NCI-H2196 treated with DMSO at 0.1 percent for 48 hours (cell line): ENCODE measurements around the gene ETNK2.

Experiments used
- DNase-seq: peaks from one replicate; lab custom pipeline; 2025; ENCODE audit not compliant: unreplicated experiment; lab: John Stamatoyannopoulos, UW

ETNK2 gene

GRCh38 chr1:204178487-204179281 lies 26.8 kb upstream of the ETNK2 start:
- DNase-seq = no peak

GRCh38 chr1:204177133-204177532 lies 25.3 kb upstream of the ETNK2 start:
- DNase-seq = no peak

GRCh38 chr1:204176049-204176448 lies 24.2 kb upstream of the ETNK2 start:
- no peak for DNase-seq

- no peak for DNase-seq
Observed at GRCh38 chr1:204174958-204175357, 23.1 kb upstream of the ETNK2 start.

GRCh38 chr1:204172404-204173029 lies 20.7 kb upstream of the ETNK2 start:
- DNase-seq = no peak

GRCh38 chr1:204171751-204172178 lies 19.9 kb upstream of the ETNK2 start:
- DNase-seq = no peak

GRCh38 chr1:204170494-204171155 lies 18.8 kb upstream of the ETNK2 start:
- DNase-seq = no peak

GRCh38 chr1:204169858-204170257 lies 18.0 kb upstream of the ETNK2 start:
- no peak for DNase-seq

GRCh38 chr1:204167730-204168129 lies 15.9 kb upstream of the ETNK2 start:
- no peak for DNase-seq

- DNase-seq = no peak
Observed at GRCh38 chr1:204166219-204166618, 14.4 kb upstream of the ETNK2 start, which contains the start of gene REN. TSS of gene REN (minus strand) at chr1:204166337. CDS start at chr1:204166293, 44 bp downstream.

- DNase-seq = peak; percentile 78
Observed at GRCh38 chr1:204162494-204163074, 10.7 kb upstream of the ETNK2 start.

- DNase-seq = no peak
Observed at GRCh38 chr1:204161609-204162493, 10.0 kb upstream of the ETNK2 start.

- no peak for DNase-seq
Observed at GRCh38 chr1:204157962-204158361, 6.1 kb upstream of the ETNK2 start.

- no peak for DNase-seq
Observed at GRCh38 chr1:204155881-204156280, 4.0 kb upstream of the ETNK2 start.

- no peak for DNase-seq
Observed at GRCh38 chr1:204154568-204155255, 2.9 kb upstream of the ETNK2 start.

GRCh38 chr1:204153667-204154066 lies 1.8 kb upstream of the ETNK2 start:
- no peak for DNase-seq

GRCh38 chr1:204152310-204153044 lies 633 bp upstream of the ETNK2 start:
- no peak for DNase-seq

- DNase-seq = no peak
Observed at GRCh38 chr1:204150702-204151551, 917 bp downstream of the ETNK2 start.
